ENCODE data around the gene TBC1D5.
A peak's percentile ranks its signal among the peaks of the same experiment; 100 is the strongest.
"Not testable (repeated sequence)": the region's sequence is repeated elsewhere in the genome, so short reads cannot be mapped to it uniquely, and the experiment has no call there.

The TBC1D5 gene

DNA sequence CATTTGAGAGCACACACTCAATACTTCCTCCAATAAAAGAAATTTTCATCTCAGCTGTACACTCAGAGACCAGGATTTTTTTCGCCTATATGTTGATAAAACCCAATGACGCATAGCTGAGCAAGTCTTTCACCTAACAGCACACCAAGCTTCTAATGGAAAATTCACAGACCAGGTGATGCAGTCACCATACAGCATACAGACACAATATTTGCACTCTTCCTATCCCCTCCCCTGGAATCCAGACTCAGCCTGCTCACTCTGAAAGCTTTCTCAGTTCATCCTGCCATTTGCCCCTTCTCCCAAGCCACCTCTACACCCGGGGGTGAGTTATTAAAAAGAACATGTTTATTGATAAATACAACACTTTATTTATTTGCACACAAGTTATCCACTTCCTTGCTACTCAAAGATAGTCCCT lies 1.7 kb downstream of the TBC1D5 start:
- Histone ChIP-seq H3K4me1 (peaks cover 0 to 30% (median 17%) of the 10 kb centered on the region in 4 donors), H3K4me3 (peak overlapping the region; percentile 73 to 89), H3K9me3 (no peaks in the 10 kb centered on the region), H3K36me3 (no peaks in the 10 kb centered on the region), H3K27ac (peak overlapping the region; percentile 97 to 98), H3K27me3 (no peaks in the 10 kb centered on the region)
- DNase-seq, result no peak
- intact Hi-C loops (cut with DNase I; ENCODE audit: low total_unique reads), result no loop called here
- TF ChIP-seq, protein P1, sequence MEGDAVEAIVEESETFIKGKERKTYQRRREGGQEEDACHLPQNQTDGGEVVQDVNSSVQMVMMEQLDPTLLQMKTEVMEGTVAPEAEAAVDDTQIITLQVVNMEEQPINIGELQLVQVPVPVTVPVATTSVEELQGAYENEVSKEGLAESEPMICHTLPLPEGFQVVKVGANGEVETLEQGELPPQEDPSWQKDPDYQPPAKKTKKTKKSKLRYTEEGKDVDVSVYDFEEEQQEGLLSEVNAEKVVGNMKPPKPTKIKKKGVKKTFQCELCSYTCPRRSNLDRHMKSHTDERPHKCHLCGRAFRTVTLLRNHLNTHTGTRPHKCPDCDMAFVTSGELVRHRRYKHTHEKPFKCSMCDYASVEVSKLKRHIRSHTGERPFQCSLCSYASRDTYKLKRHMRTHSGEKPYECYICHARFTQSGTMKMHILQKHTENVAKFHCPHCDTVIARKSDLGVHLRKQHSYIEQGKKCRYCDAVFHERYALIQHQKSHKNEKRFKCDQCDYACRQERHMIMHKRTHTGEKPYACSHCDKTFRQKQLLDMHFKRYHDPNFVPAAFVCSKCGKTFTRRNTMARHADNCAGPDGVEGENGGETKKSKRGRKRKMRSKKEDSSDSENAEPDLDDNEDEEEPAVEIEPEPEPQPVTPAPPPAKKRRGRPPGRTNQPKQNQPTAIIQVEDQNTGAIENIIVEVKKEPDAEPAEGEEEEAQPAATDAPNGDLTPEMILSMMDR (IDR thresholded peaks at IDR 0.05), result no peak

- Histone ChIP-seq H3K9me3 (no peaks in the 10 kb centered on the region), H3K4me1 (peaks cover 0 to 30% (median 17%) of the 10 kb centered on the region in 4 donors), H3K4me3 (no peak overlapping the region), H3K27ac (no peak overlapping the region), H3K27me3 (no peaks in the 10 kb centered on the region), H3K36me3 (no peaks in the 10 kb centered on the region)
- intact Hi-C loops (cut with DNase I; ENCODE audit: low total_unique reads), result no loop called here
- no peak for DNase-seq
- TF ChIP-seq, protein P1 (IDR thresholded peaks at IDR 0.05), result no peak
These were observed 3.5 kb downstream of the TBC1D5 start for GRCh38 chr3:17738921-17739320.

- Histone ChIP-seq H3K4me1 (peaks cover 0 to 24% (median 15%) of the 10 kb centered on the region in 4 donors), H3K27ac (no peak overlapping the region), H3K4me3 (no peak overlapping the region), H3K9me3 (no peaks in the 10 kb centered on the region), H3K36me3 (no peaks in the 10 kb centered on the region), H3K27me3 (no peaks in the 10 kb centered on the region)
- TF ChIP-seq, protein P1 (IDR thresholded peaks at IDR 0.05), result no peak
- intact Hi-C loops (cut with DNase I; ENCODE audit: low total_unique reads), result no loop called here
- DNase-seq, result no peak
These were observed 4.2 kb downstream of the TBC1D5 start for GRCh38 chr3:17738219-17738618.

GRCh38 chr3:17737591-17737990 lies 4.8 kb downstream of the TBC1D5 start:
- Histone ChIP-seq H3K36me3 (no peaks in the 10 kb centered on the region), H3K27ac (no peak overlapping the region), H3K27me3 (no peaks in the 10 kb centered on the region), H3K9me3 (no peaks in the 10 kb centered on the region), H3K4me3 (no peak overlapping the region), H3K4me1 (peaks cover 0 to 21% (median 13%) of the 10 kb centered on the region in 4 donors)
- intact Hi-C loops (cut with DNase I; ENCODE audit: low total_unique reads), result no loop called here
- TF ChIP-seq, protein P1 (IDR thresholded peaks at IDR 0.05), result no peak
- DNase-seq, result no peak

DNA sequence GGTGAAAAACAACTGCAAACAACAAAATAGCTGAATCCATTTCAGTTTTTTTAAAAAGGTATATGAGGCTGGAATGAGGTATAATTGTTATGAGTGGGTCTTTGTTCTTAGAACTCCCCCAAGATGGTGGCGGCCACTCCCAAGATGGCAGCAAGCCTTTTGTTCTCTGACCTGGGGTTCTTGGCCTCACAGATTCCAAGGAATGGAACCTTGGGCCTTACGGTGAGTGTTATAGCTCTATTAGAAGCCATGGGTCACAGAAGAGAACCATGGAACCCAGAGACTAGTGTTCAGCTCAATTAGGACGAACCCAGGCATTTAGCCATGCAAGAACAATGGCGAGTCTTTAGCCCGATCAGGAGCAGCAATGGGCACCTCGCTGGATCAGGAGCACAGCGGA lies 7.1 kb downstream of the TBC1D5 start:
- H3K27ac ChIP-seq; DNase-seq; H3K9me3 ChIP-seq; H3K27me3 ChIP-seq; H3K4me3 ChIP-seq; intact Hi-C loops (cut with DNase I; ENCODE audit: low total_unique reads); H3K36me3 ChIP-seq: not testable (repeated sequence)
- H3K4me1 ChIP-seq, result peaks cover 0 to 11% (median 7%) of the 10 kb centered on the region in 4 donors

DNA sequence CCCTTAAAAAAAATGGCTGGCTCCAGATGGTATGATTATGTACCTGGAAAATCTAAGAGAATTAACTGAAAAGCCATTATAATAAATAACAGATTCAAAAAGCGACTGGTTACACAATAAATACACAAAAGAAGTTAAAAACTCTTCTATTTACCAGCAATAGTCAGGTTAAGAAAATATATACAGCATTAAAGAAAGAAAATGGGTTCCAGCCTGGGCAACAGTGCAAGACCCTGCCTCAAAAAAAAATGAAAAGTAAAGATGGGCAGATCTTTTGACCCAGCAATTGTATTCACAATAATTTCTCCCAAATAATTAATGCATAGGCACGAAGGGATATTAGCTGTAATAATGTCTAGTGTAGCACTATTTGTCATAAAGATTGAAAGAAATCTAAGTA lies 8.7 kb downstream of the TBC1D5 start:
- H3K9me3 ChIP-seq, result peaks cover 0 to 7% (median 5%) of the 10 kb centered on the region in 3 donors
- no peaks in the 10 kb centered on the region for H3K27me3 ChIP-seq
- no peak overlapping the region for H3K27ac ChIP-seq
- peaks cover 0 to 7% (median 1%) of the 10 kb centered on the region in 4 donors for H3K4me1 ChIP-seq
- TF ChIP-seq, protein P1 (IDR thresholded peaks at IDR 0.05), result no peak
- DNase-seq, result no peak
- H3K36me3 ChIP-seq, result no peaks in the 10 kb centered on the region
- no peak overlapping the region for H3K4me3 ChIP-seq
- intact Hi-C loops (cut with DNase I; ENCODE audit: low total_unique reads), result no loop called here
